Activated CD4-positive, alpha-beta T cell treated with anti-CD3 and anti-CD28 coated beads, Interleukin-2, amount 50 U/mL, for 48 hours (primary cell): ENCODE results near the gene TRPM6.

ENCODE experiments used
- DNase-seq, 2 experiments: peaks; one replicate each; pipeline ENCODE4 v3.0.0-alpha.2; 2020

Gene TRPM6

GRCh38 chr9:74772121-74772520 lies 115.6 kb downstream of the TRPM6 start:
- peak; percentile 3 to 6 for DNase-seq

- DNase-seq = no peak
Observed at GRCh38 chr9:74771672-74772071, 116.0 kb downstream of the TRPM6 start.

- DNase-seq = peak; percentile 35 to 46
Observed at GRCh38 chr9:74771262-74771585, 116.5 kb downstream of the TRPM6 start.

GRCh38 chr9:74770508-74771261 lies 117.0 kb downstream of the TRPM6 start:
- peak; percentile 44 to 54 for DNase-seq

- DNase-seq = no peak
Observed at GRCh38 chr9:74765481-74765971, 122.2 kb downstream of the TRPM6 start.

GRCh38 chr9:74762950-74763349 lies 124.8 kb downstream of the TRPM6 start:
- no peak for DNase-seq

GRCh38 chr9:74760031-74760700 lies 127.6 kb downstream of the TRPM6 start:
- DNase-seq = no peak

- no peak for DNase-seq
Observed at GRCh38 chr9:74755999-74756398, 131.7 kb downstream of the TRPM6 start.

GRCh38 chr9:74755355-74755754 lies 132.4 kb downstream of the TRPM6 start:
- no peak for DNase-seq

DNA sequence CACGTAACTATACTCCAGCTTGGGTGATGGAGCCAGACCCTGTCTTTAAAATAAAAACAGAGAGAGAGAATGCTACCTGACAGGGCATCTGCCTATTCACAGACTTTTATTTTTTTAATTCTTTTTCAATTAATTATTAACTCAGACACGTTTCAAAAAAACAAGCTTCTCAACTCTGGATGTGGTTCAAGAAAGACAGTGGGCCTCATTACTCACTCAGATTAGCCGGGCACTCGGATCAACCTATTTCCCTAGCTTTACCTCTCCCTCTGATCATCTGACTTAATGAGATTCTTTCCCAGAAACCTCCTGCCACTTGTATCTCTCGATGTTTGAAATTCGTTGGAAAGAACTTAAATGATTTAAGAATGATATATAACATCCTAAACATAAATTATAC lies 134.1 kb downstream of the TRPM6 start:
- no peak for DNase-seq

DNA sequence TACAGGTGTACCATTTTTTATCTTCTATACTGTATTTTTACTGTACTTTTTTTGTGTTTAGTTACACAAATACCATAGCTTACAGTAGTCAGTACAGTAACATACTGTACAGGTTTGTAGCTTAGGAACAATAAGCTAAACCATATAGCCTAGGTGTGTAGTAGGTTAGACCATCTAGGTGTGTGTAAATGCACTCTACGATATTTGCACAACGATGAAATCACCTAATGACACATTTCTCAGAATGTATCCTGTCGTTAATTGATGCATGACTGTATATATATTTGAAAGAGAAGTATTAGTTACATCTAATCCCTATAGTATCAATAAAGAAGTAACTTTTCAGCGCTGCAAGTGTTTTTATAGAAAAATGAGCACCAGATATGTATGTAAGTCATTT lies 138.8 kb downstream of the TRPM6 start:
- DNase-seq = no peak

GRCh38 chr9:74742792-74743730 lies 144.7 kb downstream of the TRPM6 start:
- peak; percentile 11 to 15 for DNase-seq

- DNase-seq = no peak
Observed at GRCh38 chr9:74742191-74742790, 145.4 kb downstream of the TRPM6 start.

DNA sequence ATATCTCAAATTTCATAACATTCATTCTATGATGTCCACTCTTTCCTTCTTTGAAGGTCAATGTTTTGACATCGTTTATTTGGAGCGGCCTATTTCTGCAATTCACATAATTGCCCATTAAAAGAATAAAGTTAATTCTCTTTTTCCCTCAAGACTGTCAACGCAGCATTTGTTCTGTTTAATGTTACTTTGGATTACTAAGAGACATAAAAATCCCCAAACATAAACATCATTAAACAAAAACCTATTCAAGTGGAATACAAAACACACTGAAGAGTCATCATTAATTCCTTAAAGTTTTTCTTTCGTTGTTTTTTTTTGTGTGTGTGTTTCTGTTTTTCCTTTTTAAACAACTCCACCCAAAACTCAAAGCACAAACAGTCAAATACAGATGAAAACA lies 151.1 kb downstream of the TRPM6 start:
- no peak for DNase-seq

DNA sequence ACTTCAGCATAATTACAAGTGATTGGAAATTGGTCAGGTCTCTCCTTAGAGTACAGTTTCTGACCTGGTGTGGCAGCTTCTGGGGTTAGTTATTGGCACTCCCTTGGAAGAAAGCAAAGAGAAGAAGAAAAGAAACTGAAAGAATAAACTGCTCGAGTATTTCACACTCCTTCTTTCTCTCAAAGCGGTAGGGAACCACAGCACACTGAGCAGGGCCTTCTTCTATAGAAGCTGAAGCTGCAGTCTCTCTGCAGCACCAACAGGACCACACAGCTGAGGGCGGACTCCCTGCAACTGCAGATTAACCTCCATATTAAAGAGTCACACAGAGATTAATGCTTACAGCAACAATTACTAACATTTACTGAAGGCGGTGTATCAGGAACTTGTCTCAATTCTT lies 152.0 kb downstream of the TRPM6 start:
- no peak for DNase-seq

DNA sequence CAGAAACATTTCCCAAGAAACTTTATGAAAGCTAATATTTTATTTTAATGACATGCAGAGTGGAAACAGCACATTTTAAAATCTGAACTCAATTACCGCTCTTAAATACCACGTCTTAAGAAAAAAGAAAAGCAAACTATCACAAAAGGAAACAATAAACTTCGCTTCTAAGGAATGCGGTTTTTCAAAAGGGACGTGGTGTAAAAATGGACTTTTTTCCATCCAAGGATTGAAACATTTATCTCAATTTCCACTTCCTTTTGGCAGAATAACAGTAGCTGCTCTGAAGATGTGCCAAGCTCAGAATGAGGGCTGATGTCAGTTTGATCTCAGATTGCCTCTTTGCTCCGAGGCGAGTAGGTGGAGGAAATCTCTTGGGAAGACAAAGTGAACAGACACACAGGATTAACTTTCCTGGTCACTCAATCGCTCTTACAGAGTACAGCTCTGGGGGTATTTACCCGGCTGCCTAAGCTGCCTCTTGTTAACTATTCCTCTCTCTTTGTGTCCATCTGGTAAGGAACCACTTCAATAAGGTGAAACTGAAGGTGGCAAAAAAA lies 158.5 kb downstream of the TRPM6 start:
- no peak for DNase-seq

DNA sequence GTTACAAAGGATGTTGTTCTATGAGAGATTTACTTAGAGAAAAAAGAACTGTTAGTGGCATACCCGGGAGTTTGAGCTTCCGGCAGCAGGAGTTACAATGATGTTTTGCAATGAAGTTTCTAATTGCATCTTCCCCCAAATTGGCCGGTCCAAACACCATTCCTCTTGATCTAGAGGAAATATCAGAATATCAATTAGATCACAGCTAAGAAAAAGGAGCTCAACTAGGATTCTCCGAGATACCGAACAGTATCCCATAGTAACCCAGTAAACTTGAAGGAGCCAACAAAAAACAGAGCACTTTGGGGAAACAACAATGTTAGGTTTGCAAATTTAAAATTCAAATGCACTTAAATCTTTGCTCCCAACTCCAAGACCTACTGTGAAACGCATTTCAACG lies 159.5 kb downstream of the TRPM6 start:
- no peak for DNase-seq

DNA sequence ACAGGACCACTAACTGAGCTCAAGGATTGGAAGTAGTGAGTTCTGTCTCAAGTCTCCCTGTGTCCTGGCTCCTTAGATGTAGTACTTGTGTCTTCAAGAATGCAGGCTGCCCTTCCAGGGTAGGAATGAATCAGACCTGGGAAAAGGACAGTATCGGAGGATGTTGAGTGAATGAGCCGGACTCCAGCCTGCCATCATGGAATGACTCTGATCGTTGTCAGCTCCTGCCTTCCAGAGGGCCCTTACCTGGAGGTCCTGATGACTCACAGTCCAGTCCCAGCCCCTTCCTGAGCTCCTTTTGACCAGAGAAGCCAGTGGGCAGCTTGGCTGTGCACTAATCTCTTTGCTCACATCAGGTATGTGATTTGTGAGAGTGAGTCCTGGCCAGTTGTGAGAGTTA lies 161.1 kb downstream of the TRPM6 start:
- DNase-seq = no peak

DNA sequence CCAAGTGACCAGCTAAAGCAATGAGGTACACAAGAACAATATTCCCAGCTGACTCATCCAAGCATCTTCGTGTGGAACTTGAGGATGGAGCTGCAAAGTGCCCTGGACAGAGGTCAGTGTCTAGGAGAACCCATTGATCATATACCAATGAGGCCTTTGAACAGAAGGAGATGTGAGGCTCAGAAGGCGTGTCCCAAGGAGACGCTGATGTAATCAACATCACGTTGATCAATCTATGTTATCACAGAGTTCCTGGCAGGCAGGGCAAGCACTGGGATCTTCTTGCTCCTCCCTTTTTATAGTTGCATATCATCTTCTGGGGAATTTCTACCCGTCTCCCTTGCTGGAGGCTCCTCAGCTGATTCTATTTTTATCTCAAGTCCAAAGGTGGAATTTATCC lies 163.4 kb downstream of the TRPM6 start:
- DNase-seq = no peak

DNA sequence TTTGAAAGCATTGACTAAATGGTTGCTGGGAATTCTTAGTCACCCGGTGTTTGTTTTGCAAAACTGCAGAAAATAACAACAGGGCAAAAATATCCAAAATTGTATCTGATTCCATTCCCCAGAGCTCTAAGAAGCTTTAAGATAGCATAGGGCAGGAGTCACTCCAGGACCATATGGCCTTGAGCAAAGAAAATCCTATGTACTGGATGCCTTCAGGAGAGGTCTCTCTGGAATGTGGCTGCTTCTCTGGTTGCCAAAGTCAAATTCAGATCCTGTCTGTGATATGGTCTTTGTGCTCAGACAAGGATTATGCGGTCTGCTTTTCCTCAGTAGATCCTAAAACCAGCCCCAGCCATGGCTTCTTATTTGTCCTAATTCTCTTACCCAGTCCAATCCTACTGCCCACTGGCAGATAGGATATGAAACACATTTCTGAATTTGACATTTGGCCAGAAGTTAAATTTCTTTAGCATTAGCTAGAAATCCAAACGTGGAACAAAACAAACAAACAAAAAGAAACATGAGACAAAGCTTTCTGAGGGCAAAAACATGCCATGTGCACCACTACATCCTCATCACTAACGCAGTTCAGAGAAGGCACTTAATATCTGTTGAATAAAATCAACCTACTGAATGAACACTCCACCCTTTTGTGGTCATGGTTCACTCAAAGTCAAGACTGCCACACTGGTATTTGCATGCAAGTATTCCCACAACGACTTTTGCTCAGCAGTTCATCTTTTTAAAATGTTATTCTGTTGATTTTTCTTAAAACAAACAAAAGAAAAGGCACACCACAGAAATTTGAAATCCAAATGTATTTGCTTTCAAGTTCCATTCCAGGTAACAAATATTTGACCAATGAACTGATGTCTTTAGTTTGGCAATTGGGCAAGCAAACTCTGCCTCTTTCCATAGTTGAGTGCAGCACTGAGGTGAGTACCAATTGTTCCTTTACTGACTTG lies 165.7 kb downstream of the TRPM6 start:
- no peak for DNase-seq

DNA sequence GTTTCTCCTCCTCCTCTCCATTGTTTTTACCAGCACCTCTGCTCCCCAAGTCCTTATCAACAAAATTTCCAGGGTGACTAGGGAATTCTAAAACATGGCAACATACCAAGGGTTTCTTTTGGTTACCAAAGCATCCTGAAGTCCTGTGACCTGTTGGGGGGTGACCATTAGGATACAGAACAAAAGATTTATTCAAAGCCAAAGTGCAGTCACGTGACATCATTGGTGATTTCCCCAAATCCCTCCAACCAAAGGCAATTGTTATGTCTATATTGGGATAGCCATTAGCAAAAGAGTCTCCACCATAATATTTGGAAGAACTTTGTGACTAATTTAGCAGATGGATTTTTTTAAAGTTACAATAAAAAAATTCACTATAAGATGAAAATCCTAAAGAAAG lies 168.4 kb downstream of the TRPM6 start:
- no peak for DNase-seq

GRCh38 chr9:74718709-74719108 lies 169.0 kb downstream of the TRPM6 start:
- DNase-seq = no peak
